ENCODE results near the gene SLC46A2. TPM values are rescaled to one million over a fixed set of nuclear protein-coding genes. Genes with fewer than 3 reads are reported as not detected.
A peak's percentile ranks its signal among the peaks of the same experiment; 100 is the strongest.

SLC46A2 gene
- total RNA-seq, 2 donors from 2014 or later = 0.19 to 0.28 TPM

DNA sequence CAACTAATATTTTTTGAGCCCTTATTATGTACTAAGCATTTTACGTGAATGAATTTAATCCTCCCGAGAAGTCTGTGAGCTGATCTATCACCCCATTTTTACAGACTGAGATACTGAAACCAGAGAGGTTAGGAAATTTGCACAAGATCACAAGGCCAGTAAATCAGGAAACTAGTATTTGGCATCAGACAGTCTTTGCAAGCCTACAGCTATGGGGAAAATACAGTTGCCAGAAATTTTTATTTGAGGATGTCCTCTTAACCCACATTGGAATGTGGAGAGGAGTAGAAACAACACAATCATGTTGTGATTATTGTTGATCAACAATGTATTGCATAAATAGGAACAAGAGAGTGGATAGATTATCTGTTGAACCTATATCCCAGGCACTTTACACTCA, 2.3 kb upstream of the SLC46A2 start:
- intact Hi-C loops (cut with DNase I) = loop anchor here in 1 of 2 donors (5.0 kb wide), 1 partner anchor 596 kb away; no protein-coding TSS in a partner anchor
- no peak for DNase-seq (ENCODE audit: low spot score)

DNA sequence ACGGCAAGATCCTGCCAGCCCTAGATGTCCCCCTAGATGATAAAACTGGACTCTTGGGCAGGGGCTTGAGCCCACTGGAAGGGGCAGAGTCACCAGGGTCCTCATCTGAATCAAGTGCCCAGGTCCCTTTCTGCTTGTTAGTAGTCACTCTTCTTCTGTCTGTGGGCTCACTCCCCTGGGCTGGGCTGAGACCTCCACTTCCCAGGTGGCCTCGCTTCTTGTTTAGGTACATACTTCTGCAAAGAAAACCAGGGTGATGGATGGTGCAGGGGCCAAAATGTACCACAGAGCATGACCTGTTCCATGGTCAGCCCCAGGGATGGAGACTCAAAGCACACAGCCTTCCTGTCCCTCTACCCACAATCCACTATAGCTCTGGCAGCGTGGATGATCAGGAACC, 845 bp upstream of the SLC46A2 start:
- no peak for DNase-seq (ENCODE audit: low spot score)
- intact Hi-C loops (cut with DNase I) = loop anchor here in 1 of 2 donors (5.0 kb wide), 1 partner anchor 594 kb away; no protein-coding TSS in a partner anchor

DNA sequence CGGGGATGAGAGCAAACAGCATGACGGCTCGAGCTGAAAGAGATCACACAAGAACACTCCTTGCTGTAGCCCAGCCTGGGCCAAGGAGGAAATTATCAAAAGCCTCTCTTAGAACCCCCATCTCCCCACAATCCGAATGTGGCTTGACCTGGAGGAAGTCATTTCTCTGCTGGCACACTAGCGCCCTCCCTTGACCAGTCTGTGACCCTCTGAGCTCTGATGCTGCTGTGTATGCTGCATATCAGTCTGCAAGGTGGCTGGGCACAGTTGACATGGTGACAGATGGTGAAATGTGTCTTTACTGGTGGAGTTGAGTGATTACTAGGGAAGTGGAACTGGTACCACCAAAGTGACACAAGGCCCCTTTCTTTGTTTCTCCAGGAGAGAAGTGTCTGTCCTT, 3.3 kb downstream of the SLC46A2 start:
- DNase-seq (ENCODE audit: low spot score) = no peak

DNA sequence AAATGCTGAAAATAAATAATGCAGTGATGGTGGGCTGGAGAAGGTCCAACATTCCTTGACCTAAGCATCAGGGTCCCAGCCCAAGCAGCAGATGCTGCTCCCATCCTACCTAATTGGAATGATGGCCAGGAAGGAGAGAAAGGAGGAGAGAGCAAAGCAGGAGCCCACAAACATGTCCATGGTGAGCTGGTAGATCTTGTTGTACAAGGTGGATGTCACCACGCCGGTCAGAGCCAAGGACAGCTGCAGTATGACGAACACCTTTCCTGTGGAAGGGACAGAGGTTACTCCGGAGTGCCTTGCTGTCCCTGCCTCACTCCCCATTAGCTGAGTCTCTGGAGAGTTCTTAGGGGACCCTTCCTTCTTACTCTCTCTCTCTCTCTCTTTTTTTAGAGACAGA, 4.3 kb downstream of the SLC46A2 start:
- DNase-seq (ENCODE audit: low spot score) = no peak
- intact Hi-C loops (cut with DNase I) = no loop called here

More for the DNA sequence above, 3.3 kb downstream of the SLC46A2 start:
- intact Hi-C loops (cut with DNase I) = no loop called here

DNA sequence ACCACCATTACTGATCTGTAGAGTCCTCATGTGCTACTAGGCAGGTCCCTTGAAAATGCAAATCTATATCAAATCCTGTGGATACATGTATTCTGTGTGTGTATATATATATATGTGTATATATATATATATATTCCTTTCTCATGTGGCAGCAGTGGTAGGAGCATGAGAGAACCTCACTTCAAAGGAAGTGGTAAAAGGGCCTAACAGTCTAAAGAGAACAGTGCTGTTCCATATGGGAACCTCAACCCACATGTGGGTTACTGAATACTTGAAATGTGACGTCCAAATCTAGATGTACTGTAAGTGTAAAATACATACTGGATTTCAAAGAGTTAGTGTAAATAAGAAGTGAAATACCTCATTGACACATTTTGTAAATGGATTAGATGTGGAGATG, 5.4 kb downstream of the SLC46A2 start:
- no peak for DNase-seq (ENCODE audit: low spot score)
- intact Hi-C loops (cut with DNase I) = no loop called here

DNA sequence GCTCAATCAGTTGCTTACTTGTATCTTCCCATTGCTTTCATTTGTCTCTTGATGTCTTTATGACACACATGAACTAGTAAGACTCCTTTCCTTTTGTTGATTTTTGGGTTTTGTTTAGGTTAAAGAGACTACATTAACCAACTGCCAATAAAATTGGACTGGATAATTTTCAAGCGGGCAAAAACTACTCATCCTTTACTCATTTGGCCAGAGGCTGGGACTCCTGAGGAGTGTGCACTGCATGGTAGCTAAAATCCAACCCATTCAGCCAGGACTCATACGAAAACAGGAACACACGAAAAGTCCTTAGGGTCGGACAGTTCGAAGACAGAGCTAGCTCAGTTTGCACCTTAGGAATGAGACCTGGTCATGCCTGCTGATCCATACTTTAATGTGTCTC, 6.0 kb downstream of the SLC46A2 start:
- no peak for DNase-seq (ENCODE audit: low spot score)
- intact Hi-C loops (cut with DNase I) = no loop called here

DNA sequence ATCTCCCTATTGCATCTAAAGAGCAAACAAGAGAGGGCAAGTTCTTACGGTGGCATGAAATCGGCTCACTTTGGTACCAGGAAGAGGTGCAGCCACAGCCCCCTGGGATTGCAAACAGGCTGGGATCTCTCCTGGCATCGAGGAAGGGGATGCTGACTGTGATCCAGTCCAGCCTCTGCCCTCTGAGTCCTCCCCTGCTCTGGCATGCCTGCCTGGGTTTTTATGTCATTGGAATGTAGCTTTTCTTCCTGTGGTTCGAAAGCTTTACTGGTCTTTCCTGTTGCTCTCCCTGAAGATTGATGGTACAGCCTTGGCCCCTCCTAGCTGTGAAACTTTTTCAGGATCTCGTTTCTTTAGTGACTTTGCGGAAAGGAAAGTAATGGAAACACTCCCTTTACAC, 6.6 kb downstream of the SLC46A2 start:
- intact Hi-C loops (cut with DNase I) = no loop called here
- DNase-seq (ENCODE audit: low spot score) = no peak

DNA sequence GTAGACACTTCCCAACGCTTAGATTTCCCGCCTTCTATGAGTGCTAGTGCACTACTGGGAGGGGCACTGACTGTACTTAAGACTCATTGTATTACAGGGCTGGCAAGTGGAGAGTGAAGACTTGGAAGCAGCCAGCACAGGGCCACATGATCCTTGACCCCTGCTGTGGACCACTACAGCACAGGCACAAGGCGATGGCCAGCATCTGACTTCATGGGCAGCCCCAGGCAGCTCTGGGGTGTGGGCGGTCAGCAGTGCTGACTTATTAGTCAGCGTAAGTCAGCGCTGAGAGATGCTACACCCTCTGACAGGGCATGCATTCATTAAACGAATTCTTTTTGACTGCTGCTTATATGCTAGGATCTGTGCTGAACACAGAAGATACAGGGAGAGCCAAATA, 9.3 kb downstream of the SLC46A2 start:
- DNase-seq (ENCODE audit: low spot score) = no peak
- intact Hi-C loops (cut with DNase I) = no loop called here

DNA sequence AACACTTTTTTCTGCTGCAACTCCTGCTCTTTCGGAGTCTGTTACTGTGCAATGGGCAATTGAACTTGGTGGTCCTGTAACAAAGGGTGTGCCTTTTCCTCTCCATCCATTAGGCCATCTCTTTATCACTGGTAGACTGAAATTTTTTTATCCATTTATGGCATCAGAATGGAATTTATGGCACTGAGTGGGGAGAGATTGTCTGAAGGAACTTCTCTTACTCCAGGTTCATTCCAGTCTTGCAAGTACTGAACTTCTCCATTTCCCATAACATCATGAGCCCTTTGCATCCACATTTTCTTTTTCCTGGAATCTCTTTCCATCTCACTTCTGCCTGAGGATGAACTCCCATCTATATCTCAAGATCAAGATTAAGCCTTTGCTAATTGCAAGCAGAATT, 10.0 kb downstream of the SLC46A2 start:
- intact Hi-C loops (cut with DNase I) = no loop called here
- DNase-seq (ENCODE audit: low spot score) = no peak

DNA sequence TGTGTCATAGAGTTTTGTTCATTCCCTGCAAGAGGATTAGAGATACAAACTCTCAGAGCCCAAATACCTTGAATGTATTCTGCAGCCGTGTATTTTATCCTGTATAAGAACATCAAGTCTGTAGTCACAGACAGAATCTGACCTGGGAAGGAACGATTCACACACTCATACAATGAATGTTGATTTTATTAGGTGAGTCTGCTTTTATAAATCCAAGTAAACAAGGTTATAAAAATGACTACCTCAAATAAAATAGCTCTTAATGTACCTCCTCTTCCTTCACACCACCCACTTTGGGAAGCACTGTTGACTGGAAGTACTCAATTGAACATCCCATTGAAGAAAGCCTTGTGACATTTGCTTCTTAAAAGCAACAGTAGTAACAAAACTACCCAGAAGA, 11.9 kb downstream of the SLC46A2 start:
- DNase-seq (ENCODE audit: low spot score) = no peak
- intact Hi-C loops (cut with DNase I) = no loop called here

DNA sequence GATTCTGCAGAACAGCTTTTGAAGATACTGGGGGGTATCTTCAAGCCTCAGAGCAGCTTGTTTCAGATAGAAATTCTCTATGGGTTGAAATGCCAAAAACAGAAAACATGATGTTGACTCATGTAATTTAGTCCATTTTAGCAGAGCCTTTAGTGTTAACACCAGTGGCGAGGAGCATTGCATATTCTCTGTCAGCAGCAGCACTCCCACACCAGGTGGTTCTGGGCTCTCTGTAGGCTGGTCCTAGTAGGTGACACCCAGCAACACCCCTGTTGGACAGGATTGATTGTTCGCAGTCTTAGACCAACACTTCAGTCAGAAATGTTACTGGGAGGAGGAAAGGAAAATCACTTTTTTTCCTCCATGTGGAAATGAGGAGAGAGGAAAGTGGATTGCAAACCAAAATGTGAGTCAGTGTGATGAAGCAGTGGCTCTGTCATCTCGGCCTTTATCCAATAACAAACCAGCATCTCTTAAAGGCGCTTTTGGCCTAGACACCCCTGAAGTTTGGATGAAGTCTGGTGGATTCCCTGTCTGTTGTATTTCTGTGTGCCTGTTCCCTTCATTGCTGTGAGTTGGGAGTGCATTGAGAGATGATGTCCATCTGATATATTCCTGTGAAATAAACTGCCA, 16.8 kb downstream of the SLC46A2 start:
- no peak for DNase-seq (ENCODE audit: low spot score)
- intact Hi-C loops (cut with DNase I) = no loop called here

DNA sequence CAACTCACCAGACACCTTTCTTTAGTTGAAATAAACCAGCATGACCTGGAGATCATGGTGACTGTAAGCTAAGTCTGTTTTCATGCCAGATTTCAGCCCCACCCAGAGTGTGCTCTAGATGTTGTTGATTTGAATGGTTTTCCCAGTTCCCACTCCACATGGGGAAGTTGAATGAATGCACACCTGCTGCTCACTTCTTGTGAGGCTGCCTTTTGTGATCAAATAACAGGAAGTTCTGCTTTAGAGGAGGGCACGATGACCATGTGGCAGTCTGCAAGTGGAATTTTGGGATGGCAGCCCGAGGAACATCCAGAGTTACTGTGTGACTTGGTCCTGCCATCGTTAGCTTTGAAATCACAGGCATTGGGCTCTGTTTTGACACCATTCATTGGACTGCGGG, 18.7 kb downstream of the SLC46A2 start:
- intact Hi-C loops (cut with DNase I) = no loop called here
- no peak for DNase-seq (ENCODE audit: low spot score)

DNA sequence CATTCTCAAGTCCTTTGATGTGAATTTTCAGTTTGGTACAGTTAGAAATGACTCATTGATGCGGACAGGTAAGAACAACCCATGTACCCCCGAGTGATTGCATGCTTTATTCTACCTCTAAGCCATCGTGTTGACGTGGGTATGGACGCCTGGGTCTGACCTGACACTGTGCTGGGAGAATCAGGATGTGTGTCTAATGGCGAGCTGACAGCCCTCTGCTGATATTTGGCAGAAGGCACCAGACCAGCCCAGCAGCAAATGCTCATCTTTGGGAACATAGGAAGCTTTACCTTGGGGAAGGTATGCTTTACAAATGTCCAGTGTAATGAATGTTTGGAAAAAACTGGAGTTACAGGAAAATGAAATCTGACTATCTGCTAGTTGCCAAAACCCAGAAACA, 20.1 kb downstream of the SLC46A2 start:
- intact Hi-C loops (cut with DNase I) = no loop called here
- peak; percentile 43 for DNase-seq (ENCODE audit: low spot score)

DNA sequence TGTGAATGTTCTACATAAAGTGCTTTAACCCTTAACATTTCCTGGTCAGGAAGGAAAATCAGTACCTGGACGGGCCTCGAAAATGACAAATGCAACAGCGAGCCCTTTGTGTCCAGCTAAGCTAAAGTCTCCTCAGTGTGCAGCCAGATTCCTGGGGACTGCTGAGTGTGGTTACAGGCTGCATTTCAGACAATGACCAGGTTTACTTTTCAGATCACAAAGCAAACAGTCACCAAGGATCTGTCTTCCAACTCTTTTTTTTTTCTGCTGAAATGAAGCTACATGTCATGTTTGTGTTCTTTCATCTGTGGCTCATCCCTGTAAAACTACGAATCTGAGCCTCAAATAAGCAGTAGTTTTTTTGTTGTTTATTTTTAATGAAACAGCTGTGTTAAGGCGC, 20.8 kb downstream of the SLC46A2 start:
- intact Hi-C loops (cut with DNase I) = no loop called here
- no peak for DNase-seq (ENCODE audit: low spot score)

DNA sequence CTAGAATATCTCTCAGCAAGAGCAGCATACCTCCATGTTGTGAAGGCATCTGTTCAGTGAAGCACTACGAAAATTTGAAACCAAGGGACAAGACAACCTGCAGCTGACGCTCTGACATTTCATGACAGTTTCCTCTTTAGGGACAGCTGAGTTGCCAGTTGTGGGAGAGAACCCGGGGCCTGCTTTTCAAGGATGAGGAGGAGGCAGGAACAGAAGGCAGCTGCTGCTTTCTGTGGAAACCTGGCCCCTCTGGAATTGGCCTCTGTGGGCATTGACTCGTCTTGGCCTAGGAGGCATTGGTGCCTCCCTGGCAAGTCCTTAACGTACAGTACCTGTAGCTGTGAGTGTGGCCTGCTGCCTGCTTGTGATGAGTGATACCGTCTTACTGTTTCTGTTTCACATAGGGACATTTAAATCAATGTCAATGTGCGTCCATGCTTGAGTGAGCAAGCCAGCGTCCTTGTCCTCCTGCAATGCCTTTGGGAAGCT, 21.6 kb downstream of the SLC46A2 start:
- peak; percentile 57 for DNase-seq (ENCODE audit: low spot score)

DNA sequence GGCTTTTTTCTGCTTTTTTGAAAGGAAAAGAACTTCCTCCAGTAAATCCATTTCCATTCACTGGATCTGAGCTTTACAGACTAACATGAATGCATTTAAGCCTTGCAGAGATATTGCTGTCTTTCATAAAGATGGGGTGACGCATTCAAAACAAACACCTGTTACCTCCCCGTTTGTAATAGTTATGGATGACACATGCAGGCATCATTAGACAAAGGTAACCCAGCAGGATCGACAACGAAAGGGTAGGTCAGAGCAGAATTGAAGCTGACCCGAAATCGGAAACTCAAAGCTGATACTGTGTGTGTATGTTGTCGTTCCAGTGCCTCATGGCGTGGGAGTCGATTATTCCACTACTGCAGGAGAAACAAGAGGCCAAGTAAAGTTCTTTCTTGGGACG, 22.2 kb downstream of the SLC46A2 start:
- DNase-seq (ENCODE audit: low spot score) = peak; percentile 2
- intact Hi-C loops (cut with DNase I) = no loop called here

More for the DNA sequence above, 21.6 kb downstream of the SLC46A2 start:
- intact Hi-C loops (cut with DNase I) = no loop called here

DNA sequence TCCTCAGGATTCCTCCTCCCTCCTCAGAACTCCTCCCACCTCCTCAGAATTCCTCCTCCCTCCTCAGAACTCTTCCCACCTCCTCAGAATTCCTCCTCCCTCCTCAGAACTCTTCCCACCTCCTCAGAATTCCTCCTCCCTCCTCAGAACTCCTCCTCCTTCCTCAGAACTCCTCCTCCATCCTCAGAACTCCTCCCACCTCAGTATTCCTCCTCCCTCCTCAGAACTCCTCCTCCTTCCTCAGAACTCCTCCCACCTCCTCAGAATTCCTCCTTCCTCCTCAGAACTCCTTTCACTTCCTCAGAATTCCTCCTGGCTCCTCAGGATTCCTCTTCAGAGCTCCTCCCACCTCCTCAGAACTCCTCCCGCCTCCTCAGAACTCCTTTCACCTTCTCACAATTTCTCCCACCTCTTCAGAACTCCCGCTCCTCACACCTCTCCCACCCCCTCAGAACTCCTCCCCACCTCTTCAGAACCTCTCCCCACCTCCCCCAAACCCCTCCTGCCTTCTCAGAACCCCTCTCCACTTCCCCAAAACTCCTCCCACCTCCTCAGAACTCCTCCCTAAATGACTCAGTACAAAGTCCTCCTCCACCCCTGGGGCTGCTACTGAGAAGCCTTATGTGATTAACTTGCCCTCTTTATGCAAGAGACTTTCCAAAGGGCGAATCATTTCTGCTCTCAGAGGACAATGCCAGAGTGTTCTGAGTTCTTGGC, 23.2 kb downstream of the SLC46A2 start:
- peak; percentile 51 for DNase-seq (ENCODE audit: low spot score)
- intact Hi-C loops (cut with DNase I) = no loop called here

DNA sequence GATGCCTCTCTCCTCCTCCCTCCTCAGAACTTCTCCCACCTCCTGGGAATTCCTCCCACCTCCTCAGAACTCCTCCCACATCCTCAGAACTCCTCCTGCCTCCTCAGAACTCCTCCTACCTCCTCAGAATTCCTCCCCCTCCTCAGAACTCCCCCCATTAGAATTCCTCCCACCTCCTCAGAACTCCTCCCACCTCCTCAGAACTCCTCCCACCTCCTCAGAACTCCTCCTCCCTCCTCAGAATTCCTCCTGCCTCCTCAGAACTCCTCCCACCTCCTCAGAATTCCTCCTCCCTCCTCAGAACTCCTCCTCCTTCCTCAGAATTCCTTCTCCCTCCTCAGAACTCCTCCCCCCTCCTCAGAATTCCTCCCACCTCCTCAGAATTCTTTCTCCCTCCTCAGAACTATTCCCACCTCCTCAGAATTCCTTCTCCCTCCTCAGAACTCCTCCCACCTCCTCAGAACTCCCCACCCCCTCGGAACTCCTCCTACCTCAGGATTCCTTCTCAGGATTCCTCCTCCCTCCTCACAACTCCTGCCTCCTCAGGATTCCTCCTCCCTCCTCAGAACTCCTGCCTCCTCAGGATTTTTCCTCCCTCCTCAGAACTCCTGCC, 23.9 kb downstream of the SLC46A2 start:
- peak; percentile 48 for DNase-seq (ENCODE audit: low spot score)
- intact Hi-C loops (cut with DNase I) = no loop called here

DNA sequence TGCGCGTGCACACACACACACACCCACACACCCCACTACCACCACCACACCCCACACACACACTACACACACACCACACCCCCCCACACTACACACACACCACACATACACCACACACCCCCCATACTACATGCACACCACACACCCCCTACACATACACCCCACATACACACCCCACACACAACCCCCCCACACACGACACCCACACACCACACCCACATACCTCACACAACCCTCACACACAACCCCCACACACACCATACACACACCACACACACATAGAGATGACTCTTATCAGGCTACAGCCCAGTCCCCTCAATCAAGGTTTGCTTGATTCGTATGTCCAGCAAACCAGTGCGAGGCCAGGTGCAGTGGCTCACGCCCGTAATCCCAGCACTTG, 25.7 kb downstream of the SLC46A2 start:
- intact Hi-C loops (cut with DNase I) = no loop called here
- DNase-seq (ENCODE audit: low spot score) = peak; percentile 14

DNA sequence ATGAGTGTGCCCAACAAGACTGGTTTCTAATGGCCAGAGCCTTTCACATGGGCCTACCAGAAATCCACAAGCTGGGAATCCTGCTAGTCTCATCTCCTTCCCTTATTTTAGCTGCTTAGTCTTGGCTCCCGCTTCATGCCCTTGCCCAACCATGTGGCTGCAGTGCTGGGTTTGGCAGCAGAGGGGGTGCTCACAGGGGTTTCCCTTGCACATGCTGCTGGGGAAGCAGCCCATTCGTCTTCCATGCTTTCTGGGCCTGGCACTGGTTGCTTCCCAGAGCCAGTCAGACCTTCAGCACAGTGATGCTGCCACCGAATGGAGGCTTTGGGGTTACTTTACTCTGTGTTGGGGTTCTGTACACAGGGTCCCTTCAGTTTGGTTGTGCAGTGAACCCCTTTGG, 26.3 kb downstream of the SLC46A2 start:
- no peak for DNase-seq (ENCODE audit: low spot score)
- intact Hi-C loops (cut with DNase I) = no loop called here

DNA sequence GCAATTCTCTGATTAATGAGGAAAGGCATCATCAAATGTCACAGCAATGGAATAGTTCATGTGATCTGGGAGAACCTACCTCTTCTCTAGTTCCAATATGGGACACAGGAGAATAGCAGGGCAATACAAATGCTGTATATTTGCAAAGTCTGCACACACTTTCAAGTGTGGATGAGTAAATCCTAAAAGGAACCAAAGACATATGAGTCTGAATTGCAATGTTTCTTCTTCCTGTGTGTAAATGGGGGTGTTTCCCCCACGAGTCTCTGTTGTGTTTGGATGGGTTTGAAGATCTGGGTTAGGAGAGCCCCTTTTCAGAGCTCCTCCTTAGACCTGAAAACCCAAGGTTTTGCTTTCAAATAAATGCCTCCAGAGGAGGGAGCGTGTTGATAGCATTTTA, 26.9 kb downstream of the SLC46A2 start:
- DNase-seq (ENCODE audit: low spot score) = no peak

More for the DNA sequence above, 26.9 kb downstream of the SLC46A2 start:
- intact Hi-C loops (cut with DNase I) = no loop called here
